NCI-H345 (cell line): Measurements from ENCODE around the gene CFAP97D1.
A peak's percentile ranks its signal among the peaks of the same experiment; 100 is the strongest.

Experiments
- DNase-seq: peaks from one replicate; lab custom pipeline; 2025; lab: John Stamatoyannopoulos, UW

CFAP97D1 gene

DNA sequence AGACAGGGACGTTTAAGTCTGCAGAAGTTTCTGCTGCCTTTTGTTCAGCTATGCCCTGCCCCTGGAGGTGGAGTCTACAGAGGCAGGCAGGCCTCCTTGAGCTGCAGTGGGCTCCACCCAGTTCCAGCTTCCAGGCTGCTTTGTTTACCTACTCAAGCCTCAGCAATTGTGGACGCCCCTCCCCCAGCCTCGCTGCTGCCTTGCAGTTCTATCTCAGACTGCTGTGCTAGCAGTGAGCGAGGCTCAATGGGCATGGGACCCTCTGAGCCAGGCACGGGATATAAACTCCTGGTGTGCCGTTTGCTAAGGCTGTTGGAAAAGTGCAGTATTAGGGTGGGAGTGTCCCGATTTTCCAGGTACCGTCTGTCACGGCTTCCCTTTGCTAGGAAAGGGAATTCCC is 17.8 kb downstream of the CFAP97D1 start:
- DNase-seq, result peak; percentile 4

DNA sequence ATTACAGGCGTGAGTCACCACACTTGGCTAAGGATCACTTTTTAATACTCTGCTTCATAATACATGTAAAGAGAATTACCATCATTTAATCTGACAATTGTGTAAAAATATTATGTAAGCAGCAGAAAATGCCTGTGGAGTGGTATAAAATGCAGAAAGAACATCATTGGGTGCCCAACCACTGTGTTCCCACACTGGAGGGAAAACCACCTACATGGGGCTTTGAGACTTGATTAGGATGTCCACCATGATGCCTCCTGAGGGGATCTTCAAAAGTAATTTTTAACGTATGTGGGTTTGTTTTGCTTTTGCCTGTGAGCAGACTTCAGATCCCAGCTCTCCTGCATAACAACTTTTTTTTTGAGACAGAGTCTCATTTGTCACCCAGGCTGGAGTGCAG is 18.8 kb downstream of the CFAP97D1 start:
- DNase-seq, result no peak

DNA sequence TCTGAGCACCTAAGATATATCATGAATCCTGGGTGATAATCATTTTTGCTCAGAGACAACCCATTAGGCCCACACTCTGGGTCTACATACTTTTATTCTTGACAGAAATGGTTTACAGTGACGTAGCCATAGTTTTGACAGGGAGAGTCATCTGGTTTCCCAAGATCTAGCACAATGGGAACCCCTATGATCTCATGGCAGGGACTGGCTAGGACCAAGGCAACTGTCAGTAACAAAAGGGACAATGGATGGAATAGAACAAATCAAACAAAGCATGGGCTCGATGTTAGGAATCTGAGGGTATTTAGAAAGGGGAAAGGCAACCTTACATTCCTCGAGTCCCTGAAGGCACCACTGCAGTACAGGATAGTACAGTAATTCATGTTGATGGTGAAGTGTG is 20.5 kb downstream of the CFAP97D1 start:
- no peak for DNase-seq

DNA sequence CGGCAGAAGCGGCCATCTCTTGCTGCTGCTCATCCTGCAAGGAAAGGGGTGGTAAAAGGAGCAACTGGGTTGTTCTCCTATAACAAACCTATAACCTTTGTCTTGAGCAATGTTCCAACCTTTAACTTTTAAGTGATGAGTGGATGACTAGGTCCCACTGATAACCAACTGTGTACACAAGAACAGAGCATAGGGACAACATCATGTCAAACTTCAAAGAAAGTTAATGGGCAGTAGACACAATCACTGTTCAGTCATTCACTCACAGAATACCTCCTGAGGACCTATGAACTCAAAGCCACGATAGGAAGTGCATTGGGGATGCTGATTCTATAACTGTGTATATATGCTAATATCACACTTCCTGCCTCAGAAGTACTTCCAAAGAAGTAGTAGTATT is 21.6 kb downstream of the CFAP97D1 start:
- DNase-seq, result no peak

DNA sequence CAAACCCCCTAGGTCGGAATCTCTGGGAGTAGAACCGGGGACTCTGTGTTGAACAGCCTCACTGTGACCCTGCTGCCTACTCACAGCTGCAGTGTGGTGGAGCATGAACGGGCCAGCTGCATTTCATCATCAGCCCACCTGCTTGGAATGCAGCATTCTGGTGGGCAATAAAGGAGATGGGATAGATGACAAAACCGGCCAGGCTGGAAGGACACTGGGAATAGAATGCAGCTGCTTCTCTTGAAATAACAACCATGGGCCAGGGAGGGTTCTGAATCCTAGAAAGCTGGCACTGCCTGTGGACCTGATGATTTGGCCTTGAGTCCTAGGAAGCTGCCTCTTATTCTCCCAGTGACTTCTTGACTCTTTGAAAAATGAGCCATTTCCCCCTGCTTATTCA is 23.5 kb downstream of the CFAP97D1 start:
- DNase-seq, result no peak

DNA sequence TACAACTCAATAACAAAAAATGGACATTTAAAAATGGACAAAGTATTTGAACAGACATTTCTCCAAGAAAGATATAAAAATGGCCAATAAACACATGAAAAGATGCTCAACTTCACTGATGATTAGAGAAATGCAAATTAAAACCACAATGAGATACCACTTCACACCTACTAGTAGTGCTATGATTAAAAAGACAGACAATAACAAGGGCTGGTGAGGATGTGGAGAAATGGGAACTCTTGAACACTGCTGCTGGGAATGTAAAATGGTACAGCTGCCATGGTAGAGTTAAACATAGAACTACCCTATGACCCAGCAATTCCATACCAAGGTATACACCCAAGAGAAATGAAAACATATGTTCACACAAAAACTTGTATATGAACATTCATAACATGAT is 24.9 kb downstream of the CFAP97D1 start:
- no peak for DNase-seq

DNA sequence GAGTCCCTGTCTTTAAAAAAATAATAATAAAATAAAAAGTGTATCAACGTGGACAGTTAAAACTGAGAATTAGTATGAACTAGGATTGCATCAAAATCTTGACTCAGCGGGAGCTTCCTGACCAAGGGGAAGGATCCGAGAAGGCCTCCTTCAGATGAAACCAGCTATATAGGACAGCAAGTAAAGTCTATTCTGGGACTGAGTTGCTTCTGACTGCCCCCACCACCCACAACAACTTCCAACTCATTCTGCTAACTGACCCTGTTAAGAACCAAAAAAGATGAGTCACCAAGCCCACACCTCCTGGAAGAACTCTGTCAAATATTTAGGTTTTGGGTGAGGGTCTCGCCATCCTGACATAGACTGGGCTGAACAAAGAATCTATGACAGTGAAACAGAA is 27.8 kb downstream of the CFAP97D1 start:
- no peak for DNase-seq

DNA sequence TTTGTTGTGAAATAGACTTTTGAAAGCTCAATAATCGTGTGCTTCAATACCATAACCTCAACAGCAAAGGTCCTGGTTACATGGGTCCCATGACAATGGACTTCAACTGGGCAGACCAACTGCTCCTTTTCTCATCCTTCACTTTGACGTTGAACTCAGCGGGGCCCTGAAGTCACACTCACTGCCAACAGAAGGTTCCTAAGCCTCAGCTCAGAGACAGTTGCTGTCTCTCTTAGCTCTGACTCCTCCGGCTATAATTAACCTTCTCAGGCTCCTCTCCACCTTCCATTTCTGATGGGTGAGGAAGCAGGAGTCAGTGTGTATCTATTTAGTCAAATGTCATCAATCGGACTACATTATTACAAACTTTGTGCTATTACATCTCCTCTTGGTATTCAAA is 28.9 kb downstream of the CFAP97D1 start:
- no peak for DNase-seq

DNA sequence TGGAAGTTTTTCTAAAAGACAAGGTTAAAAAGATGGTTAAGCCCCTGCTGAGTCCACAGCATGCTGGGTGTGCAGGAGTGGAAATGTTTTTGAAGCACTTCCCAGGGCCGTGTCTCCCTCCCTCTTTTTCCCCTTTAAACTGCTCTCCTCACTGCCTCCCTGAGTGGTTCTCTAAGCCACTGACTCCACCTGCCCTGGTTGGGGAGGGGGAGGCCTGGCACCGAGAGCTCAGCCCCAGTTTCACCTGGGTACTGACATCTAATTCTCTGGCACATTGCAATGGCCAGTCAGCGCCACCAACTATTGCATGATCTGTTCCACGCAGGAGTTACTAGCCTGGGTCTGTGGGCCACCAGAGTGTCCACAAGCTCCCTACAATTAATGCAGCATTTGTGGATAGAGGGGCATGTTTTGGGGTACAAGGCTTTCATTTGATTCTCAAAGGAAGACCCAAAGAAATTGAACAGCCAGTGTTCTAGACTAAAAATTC is 30.0 kb downstream of the CFAP97D1 start:
- DNase-seq, result no peak

DNA sequence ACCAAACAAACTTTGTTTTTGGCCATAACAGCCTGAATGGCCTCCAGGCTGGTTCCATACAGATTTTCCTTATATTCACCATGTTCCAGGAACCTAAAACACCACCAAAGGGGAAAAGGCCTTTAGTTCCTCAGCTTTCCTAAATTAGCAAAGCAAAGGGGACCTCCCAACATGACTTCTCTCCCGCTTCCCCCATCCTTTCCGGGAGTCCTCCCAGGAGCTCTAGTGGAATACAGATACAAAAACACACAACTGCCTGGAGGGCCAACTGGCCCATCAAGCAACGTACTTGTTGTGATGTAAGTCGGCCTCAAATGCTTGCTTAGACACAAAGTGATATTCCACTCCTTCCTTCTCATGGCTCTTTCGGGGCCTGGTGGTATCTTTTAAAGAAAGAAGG is 30.6 kb downstream of the CFAP97D1 start:
- DNase-seq, result no peak

DNA sequence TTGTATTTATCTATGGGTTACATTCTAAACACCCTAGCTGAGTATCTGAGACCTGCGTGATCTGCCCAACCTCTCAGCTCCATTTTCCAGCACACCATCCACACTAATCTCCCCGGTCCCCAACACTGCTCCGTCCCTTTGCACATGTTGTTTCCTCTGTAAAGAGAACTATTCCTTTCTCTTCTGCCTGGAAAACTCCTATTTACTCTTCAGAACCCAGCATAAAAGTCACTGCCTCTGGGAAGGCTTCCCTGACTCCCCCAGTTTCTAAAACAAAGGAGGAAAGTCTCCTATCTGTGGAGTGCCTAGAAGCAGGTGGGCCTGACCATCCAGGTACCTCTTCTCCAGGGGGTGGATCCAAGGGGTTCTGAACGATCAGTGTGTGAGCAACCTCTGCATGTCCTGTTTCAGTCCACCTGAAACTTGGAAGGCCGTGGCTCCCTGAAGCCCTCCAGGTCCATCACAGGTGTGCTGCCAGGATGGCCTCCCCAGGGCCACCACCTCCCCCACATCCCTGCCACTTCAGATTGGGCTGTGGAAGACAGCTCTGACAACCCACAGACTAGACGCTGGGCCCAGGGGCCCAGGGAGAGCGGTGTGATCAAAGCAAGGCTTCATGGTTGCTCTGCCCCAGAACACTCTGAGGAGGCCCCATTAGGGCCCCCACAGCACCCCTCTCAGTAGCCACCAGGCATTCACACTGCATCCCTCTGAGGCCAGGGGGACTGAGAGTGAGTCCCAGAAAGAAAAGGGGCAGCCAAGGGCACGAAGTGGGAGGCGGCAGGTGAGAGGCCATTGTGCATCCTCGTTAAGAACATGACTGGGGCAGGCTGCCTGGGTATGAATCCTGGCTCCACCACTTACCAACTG is 32.4 kb downstream of the CFAP97D1 start:
- DNase-seq, result no peak

DNA sequence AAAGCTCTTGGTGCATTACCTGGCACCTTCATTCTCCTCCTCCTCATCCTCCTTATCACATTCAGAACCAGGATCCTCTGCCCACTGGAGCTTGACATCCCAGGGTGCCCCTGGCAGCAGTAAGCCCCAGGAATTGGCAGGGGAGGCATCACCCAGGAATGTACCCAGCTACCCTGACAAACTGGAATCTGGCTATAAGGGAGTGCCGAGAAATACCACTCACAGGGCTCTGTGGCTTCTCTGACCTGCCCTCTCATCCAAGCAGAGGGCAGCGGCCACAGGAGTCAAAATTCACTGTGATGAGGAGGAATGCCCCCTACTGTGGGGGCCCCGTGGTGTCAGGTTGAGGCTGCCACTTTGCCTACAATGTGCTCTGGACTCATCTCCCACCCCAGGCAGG is 33.2 kb downstream of the CFAP97D1 start:
- DNase-seq, result no peak

DNA sequence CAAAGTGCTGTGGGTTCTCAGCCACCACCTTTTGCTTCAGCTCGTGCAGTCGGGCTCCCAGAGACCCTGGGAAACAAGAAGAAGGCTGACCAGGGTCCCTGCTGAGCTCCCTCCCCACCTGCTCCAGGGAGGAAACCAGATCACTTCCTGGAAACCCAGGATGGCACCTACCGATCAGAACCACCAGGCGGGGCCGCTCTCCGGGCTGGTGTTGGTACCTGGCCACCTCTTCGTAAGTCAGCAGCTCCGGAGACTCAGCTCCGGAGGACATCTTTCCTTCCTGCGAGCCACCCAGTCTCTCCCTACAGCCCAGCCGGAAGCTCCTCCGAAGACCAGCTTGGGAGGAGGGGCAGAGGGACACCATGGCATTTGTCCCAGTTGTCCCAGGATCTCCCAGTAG is 33.8 kb downstream of the CFAP97D1 start:
- no peak for DNase-seq

DNA sequence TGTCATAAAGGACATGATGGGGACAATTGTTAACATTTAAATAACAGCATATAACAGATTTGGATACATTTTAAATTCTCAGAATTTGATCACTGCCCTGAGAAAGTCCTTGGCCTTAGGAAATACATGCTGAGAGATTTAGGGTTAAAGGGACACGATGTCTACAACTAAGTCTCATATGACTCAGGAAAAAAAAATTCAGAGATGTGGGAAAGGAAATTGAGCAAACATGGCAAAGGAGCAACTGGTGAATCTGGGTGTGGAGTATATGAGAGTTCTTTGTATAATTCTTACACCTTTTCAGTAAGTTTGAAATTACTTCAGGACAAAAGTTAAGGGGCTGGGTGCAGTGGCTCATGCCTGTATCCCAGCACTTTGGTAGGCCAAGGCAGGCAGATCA is 34.5 kb downstream of the CFAP97D1 start:
- DNase-seq, result no peak

DNA sequence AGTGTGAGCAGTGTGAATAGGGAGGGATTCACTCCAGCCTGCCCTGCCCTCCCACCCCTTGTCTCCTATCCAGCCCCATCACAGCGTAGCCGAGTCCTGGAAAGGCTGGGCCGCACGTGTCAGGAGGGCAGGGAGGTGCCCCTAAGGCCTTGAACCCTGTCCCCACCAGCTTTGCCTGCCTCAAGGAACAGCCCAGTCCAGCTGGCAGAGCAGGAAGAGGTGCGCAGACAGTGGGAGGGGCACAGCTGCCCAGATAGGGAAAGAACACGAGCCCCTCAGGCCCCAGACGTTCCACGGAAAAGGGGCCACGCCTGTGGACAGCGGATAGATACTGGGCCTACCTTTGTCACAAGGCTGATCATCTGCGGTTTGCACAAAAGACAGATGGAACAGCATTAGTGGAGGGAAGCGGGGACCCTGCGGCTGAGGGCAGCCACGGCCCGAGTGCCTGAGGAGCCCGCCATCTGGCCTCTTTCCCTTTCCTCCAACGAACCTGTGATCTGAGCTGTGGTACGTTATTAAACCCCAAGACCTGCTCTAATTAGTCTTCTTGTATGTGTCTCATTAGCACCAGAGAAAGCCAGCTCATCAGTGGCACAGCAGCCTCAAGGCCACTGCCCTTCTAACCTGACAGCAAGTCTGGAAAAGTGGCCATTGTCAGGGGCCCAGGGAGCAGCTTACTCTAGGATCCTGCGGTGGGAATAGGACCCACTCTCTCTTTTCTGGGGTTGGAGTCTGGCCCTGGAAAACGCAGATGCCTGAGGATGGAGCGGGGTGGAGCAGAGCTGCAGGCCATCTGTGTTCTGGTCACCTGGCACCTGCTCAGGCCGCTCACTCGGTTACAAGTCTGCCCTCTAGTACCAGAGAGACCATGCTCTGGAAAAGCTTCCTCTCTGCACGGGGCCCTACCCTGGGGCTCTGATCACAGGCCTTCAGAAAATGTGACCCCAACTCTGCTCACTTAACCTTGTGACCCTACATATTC is 36.4 kb downstream of the CFAP97D1 start:
- DNase-seq, result no peak

DNA sequence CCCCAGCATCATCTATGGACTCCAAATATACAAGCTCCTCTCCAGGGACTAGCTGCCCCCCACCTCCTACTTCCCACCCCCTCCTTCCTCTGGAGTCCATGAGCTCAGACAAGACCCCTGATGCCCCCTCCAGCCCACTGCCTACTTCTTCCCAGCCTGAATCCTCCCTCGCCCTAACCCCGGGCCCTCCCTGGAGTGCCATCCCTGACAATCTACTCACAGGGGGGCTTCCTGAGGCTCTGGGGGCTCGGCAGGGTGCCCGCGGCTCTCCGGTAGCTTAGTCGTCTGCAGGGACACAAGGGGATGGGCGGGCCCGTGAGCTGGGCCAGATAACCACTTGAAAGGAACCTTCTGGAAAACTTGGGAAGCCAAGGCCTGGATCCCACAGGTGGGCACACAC is 37.6 kb downstream of the CFAP97D1 start:
- DNase-seq, result no peak

DNA sequence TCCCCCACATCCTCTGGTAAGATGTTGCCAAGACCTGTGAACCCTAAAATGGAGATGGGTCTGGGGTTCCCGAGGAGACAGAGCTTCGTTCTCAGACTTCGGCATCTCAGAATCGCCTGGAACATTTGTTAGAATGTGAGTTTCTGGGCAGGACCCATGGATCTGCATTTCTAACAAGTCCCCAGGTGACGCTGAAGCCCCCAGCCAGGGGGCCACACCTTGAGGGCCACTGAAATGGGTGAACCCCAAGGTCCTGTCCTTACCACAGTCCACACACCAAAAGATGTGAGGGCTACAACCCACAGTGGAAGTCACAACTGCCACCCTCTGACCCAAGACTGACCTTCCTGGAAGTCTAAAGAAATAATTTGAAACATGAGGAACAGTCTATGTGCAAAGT is 38.7 kb downstream of the CFAP97D1 start:
- DNase-seq, result no peak

DNA sequence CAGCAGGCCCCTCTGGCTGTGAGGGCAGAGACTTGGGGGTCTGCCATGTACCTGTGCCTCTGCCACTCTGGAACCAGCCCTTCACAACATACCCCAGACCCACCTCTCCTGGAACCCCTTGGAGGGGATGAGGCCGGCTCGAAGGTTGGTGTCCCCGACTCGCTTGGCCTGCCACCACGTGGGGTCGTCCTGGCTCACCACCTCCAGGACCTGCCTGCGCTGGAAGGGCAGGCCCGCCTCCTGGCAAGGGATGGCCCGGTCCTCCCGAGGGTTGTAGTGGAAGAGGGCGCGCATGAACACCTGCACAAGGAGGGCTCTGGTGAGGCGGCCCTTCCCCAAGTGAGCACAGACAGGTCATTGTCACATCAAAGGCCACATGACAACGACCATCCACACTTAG is 40.5 kb downstream of the CFAP97D1 start:
- no peak for DNase-seq

DNA sequence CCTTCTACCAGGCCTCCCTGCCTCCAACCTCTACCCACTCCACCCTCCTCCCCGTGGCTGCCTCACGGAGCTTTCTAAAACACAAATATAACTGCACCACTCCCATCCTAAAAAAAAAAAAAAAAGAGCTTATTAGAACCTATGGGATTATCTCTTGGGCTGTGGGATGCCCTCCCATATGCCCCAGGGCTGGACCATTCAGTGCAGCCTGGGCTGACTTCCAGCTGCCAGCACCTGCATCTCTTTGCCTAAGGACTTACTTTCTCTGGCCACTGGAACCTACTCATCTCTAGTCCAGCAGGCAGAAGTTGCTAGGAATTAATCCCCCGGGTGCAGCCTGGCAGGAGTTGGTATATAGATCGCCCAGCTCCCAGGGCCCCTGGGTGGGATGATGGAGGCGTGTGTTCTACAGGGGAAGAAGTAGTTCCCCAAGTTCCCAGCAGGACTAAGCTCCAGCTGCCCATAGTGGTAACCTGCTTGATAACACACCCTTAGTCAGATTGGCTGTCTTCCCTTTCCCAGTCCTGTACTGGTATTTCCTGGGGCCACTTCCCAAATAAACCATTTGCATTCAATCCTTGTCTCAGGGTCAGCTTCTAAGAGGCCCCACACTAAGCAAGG is 42.4 kb downstream of the CFAP97D1 start:
- no peak for DNase-seq

DNA sequence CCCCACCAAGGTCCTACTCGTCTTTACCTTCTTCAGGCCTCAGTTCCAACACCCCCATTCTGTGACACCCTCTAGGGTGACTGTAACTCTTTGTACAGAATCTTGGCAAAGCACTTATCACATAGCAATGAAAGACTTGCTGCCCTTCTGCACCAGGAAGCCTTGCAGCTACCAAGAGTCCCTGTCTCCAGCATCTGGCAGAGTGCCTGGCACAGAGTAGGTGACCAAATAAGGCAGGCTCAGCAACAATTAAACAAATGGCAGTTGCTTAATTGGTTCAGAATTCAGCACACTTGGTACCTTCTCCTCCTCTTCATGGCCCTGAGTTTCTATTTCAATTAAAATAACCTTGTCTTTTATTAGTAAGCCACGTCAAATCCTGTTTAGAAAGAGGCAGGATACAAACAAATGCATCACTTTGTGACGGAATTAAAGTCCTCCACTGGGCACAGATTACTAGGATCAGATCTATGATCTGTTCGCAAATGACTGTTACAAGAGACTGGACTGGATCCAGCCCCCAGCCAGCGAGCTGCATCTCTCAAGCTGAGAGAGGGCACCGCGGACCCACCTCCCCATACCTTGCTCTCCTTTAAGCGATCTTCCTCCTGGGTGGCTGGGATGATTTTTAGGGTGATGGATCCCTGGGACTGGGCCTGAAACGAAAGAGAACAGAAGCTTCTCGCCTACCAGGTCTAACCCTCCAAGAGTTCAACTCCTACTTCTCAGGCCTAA is 43.3 kb downstream of the CFAP97D1 start:
- no peak for DNase-seq

DNA sequence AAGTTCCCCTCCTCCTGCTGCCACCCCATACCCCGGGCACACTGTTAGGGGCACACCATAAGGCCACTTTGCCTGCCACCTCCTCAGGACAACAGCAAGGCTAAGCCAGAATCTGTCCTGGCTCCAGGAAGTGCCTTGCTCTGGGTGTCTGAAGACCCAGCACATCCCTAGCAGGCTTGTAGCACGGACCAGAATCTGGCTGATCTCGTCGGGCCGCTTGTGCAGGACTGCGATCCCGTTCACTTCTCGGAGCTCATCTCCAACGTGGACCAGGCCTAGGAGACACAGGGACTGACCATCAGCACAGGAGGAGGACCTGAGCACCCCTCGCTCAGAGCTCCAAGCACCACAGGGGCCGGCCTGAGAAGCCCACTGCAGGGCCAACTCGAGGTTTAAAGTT is 45.3 kb downstream of the CFAP97D1 start:
- DNase-seq, result no peak

DNA sequence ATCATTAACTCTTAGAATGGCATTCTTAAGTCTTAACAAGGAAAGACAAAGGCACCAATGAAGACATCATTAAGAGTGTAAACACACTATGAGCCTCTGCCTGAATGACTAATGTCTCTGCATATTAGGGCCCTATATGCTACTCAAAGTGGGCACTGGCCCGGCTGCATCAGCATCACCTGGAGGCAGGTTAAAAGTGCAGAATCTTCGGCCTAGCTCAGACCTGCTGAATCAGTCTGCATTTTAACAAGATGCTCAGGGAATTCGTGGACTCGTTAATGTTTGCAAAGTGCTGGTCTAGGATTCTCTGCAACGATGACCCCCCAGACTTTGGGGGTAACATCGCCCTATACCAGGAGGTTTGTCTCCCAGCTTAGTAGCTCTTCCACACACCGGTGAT is 46.0 kb downstream of the CFAP97D1 start:
- DNase-seq, result no peak
